OCI-LY3 (cell line): ENCODE measurements around the gene ZCCHC10.

Experiments
- CTCF ChIP-seq: fragments of 200-600, 300-600 bp; sonication (generic); IDR thresholded peaks from 2 replicates; pipeline ENCODE4 v1.5.1; 2014; ENCODE audit warnings: antibody characterized with exemption, low read length, low read depth
- EZH2phosphoT487 ChIP-seq: fragments of 200-600 bp; shearing (Covaris generic); IDR thresholded peaks from 2 replicates; pipeline ENCODE4 v1.6.1; 2018; ENCODE audit warnings: antibody characterized with exemption, mixed run types, low read depth

- TF ChIP-seq CTCF: no peak
- TF ChIP-seq EZH2phosphoT487: no peak
Measured at GRCh38 chr5:132953710-132954109, 72.6 kb downstream of the ZCCHC10 start.
